LNCaP clone FGC (cell line): Measurements from ENCODE around the gene GREM2.

Experiments
- DNase-seq: peaks from one replicate; pipeline ENCODE4 v3.0.0-alpha.2; 2011; ENCODE audit warnings: low read depth
- H3K4me3 ChIP-seq: 2 replicates; pipeline ENCODE4 v1.5.1; 2011; ENCODE audit warnings: mild to moderate bottlenecking, low read depth, low read length, control low read depth
- CTCF ChIP-seq: IDR thresholded peaks from 2 replicates; pipeline ENCODE4 v1.5.1; 2012; ENCODE audit warnings: mild to moderate bottlenecking; ENCODE audit not compliant: control insufficient read depth, insufficient read depth; ENCODE audit errors: extremely low read depth

Gene GREM2

GRCh38 chr1:240611228-240611618 lies 732 bp downstream of the GREM2 start:
- no peak for TF ChIP-seq CTCF
- H3K4me3 ChIP-seq: peak overlapping the region; percentile 41
- DNase-seq: no peak

- no peak for DNase-seq
- no peak overlapping the region for H3K4me3 ChIP-seq
- TF ChIP-seq CTCF: no peak
These were observed 1.3 kb downstream of the GREM2 start for GRCh38 chr1:240610636-240611035.

- H3K4me3 ChIP-seq: no peak overlapping the region
- no peak for TF ChIP-seq CTCF
- DNase-seq: no peak
These were observed 2.4 kb downstream of the GREM2 start for GRCh38 chr1:240609527-240610060.

- TF ChIP-seq CTCF: peak; percentile 17; the same call in 1 of the 2 replicates
- no peak for DNase-seq
- H3K4me3 ChIP-seq: no peak overlapping the region
These were observed 3.2 kb downstream of the GREM2 start for GRCh38 chr1:240608707-240609106.

- DNase-seq: no peak
- H3K4me3 ChIP-seq: no peak overlapping the region
- no peak for TF ChIP-seq CTCF
These were observed 4.9 kb downstream of the GREM2 start for GRCh38 chr1:240607006-240607405.

GRCh38 chr1:240602189-240602588 lies 9.8 kb downstream of the GREM2 start:
- no peak for TF ChIP-seq CTCF
- H3K4me3 ChIP-seq: no peak overlapping the region
- no peak for DNase-seq

- TF ChIP-seq CTCF: no peak
- H3K4me3 ChIP-seq: no peak overlapping the region
- no peak for DNase-seq
These were observed 12.1 kb downstream of the GREM2 start for GRCh38 chr1:240599830-240600229.
